GM23248 (cell line): Measurements from ENCODE around the gene ASXL2. TPM values are rescaled to one million over a fixed set of nuclear protein-coding genes. Genes with fewer than 3 reads are reported as not detected.
A peak's percentile ranks its signal among the peaks of the same experiment; 100 is the strongest.
"Not testable (repeated sequence)": the region's sequence is repeated elsewhere in the genome, so short reads cannot be mapped to it uniquely, and the experiment has no call there.

Source experiments
- DNase-seq: peaks from one replicate; pipeline ENCODE4 v3.0.0-alpha.2; 2015
- H2AFZ ChIP-seq: fragments of 200-600 bp; sonication (generic); 2 replicates; pipeline ENCODE4 v1.6.1; 2016; ENCODE audit warnings: antibody characterized with exemption
- H3F3A ChIP-seq: fragments of 200-600 bp; sonication (generic); 2 replicates; pipeline ENCODE4 v1.6.1; 2016; ENCODE audit warnings: mild to moderate bottlenecking, antibody characterized with exemption, mixed run types; ENCODE audit not compliant: insufficient read depth
- H3K27ac ChIP-seq: fragments of 200-600 bp; sonication (generic); 2 replicates; pipeline ENCODE4 v1.5.1; 2016; ENCODE audit warnings: mild to moderate bottlenecking
- H3K27me3 ChIP-seq: fragments of 200-600 bp; sonication (generic); replicated peaks from 2 replicates; pipeline ENCODE4 v1.6.1; 2016; ENCODE audit warnings: mild to moderate bottlenecking; ENCODE audit not compliant: insufficient read depth
- H3K36me3 ChIP-seq: fragments of 200-600 bp; sonication (generic); 2 replicates; pipeline ENCODE4 v1.6.1; 2016; ENCODE audit warnings: low read depth, mild to moderate bottlenecking
- H3K4me1 ChIP-seq: fragments of 200-600 bp; sonication (generic); 2 replicates; pipeline ENCODE4 v1.6.1; 2016; ENCODE audit warnings: mild to moderate bottlenecking; ENCODE audit not compliant: insufficient read depth
- H3K4me2 ChIP-seq: fragments of 200-600 bp; sonication (generic); one replicate; pipeline ENCODE4 v1.6.1; 2016; ENCODE audit warnings: mild to moderate bottlenecking; ENCODE audit not compliant: unreplicated experiment
- H3K4me3 ChIP-seq: fragments of 200-600 bp; sonication (generic); 2 replicates; pipeline ENCODE4 v1.5.1; 2016; ENCODE audit warnings: mild to moderate bottlenecking
- H3K79me2 ChIP-seq: fragments of 200-600 bp; sonication (generic); 2 replicates; pipeline ENCODE4 v1.6.1; 2016; ENCODE audit warnings: mild to moderate bottlenecking; ENCODE audit not compliant: insufficient read depth
- H3K9ac ChIP-seq: fragments of 200-600 bp; sonication (generic); 2 replicates; pipeline ENCODE4 v1.6.1; 2016; ENCODE audit warnings: mild to moderate bottlenecking
- H3K9me2 ChIP-seq: fragments of 200-600 bp; sonication (generic); 2 replicates; pipeline ENCODE4 v1.6.1; 2016; ENCODE audit warnings: mixed run types, mild to moderate bottlenecking, moderate library complexity; ENCODE audit not compliant: insufficient read depth
- H3K9me3 ChIP-seq: fragments of 200-600 bp; sonication (generic); one replicate; pipeline ENCODE4 v1.6.1; 2017; ENCODE audit warnings: low read depth
- H4K20me1 ChIP-seq: fragments of 200-600 bp; sonication (generic); 2 replicates; pipeline ENCODE4 v1.6.0; 2016; ENCODE audit not compliant: insufficient read depth
- EZH2 ChIP-seq: fragments of 200-600 bp; sonication (generic); IDR thresholded peaks from 2 replicates; pipeline ENCODE4 v1.6.1; 2018; ENCODE audit warnings: antibody characterized with exemption, mild to moderate bottlenecking; ENCODE audit not compliant: insufficient read depth, poor library complexity, severe bottlenecking
- EZH2phosphoT487 ChIP-seq: fragments of 200-600 bp; sonication (generic); IDR thresholded peaks from 2 replicates; pipeline ENCODE4 v1.6.1; 2018; ENCODE audit warnings: antibody characterized with exemption, moderate library complexity, mild to moderate bottlenecking, low read depth; ENCODE audit not compliant: insufficient read depth
- WGBS, 2 experiments: methylation state at CpG; one replicate each; pipeline ENCODE4 v1.1.6; 2015 to 2017; ENCODE audit warnings: low lambda C conversion rate in 2 of 2, low coverage in 1 of 2; ENCODE audit errors: missing lambda C conversion rate in 2 of 2; 5-methylcytosine and 5-hydroxymethylcytosine counted together
- in situ Hi-C: fragments of 300-500 bp; cut with MboI; formaldehyde crosslinking; loops from 2 replicates; pipeline ENCODE4 v1.15.0; 2020
- polyA plus RNA-seq: library from polyadenylated mRNA; unstranded; fragments of >200 nt; fragmentation: Nextera tagmentation; extraction: Ambion mirVana; gene quantifications from 2 replicates; pipeline ENCODE4 v1.2.1, GENCODE V29; 2016
- total RNA-seq: library from RNA; depleted of rRNA; stranded (reverse); fragments of >200 nt; shearing (Covaris generic); gene quantifications from 2 replicates; pipeline ENCODE4 v1.2.3, GENCODE V29; 2014

Gene ASXL2
- total and polyA plus RNA-seq, 2 experiments from 2014 or later, result 4.5 to 9.5 TPM

DNA sequence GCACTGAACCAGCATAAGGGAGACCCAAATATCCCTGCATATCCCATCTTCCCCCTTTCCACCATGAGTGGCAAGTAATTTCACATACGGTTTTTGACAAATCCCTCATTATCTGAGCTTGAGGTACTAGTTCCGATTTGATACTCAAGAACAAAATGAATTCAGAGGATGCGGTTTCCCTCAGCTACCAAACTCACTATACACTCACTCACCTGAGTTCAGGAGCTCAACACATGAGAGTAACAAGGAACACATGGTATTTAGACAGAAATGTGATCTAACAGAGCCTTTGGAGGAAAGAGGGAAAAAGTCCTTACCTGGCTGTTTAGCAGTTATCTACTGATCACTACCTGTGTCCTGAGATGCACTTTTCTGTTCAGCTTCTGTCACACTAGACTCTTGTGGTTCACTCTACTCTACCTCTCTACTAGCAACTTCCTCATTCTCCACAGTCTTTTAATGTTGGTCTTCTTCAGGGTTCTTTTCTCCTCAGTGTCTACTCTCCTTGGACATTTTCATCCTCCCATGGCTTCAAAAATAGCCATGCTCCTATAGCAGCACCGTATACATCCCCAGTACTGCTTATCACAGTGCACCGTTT is 25.1 kb downstream of the ASXL2 start:
- no peak overlapping the region for H3K4me2 ChIP-seq
- H3K79me2 ChIP-seq, result peaks cover 88% of the 10 kb centered on the region
- no peak overlapping the region for H3K27ac ChIP-seq
- H3K4me1 ChIP-seq, result peaks cover 13% of the 10 kb centered on the region
- H3F3A ChIP-seq, result peaks cover 26% of the 10 kb centered on the region
- no peak for DNase-seq
- H3K9me3 ChIP-seq, result no peaks in the 10 kb centered on the region
- H3K9ac ChIP-seq, result no peak overlapping the region
- H3K36me3 ChIP-seq, result no peaks in the 10 kb centered on the region
- no peaks in the 10 kb centered on the region for H3K27me3 ChIP-seq
- no peaks in the 10 kb centered on the region for H3K9me2 ChIP-seq
- no peak overlapping the region for H2AFZ ChIP-seq
- in situ Hi-C loops, result no loop called here
- H4K20me1 ChIP-seq, result peaks cover 9% of the 10 kb centered on the region; the same call in 1 of the 2 replicates
- no peak overlapping the region for H3K4me3 ChIP-seq
- 95 to 96% methylated on average over 5 of the region's 5 CpGs for WGBS, 2 experiments
- TF ChIP-seq EZH2 (no peak), EZH2phosphoT487 (no peak)

DNA sequence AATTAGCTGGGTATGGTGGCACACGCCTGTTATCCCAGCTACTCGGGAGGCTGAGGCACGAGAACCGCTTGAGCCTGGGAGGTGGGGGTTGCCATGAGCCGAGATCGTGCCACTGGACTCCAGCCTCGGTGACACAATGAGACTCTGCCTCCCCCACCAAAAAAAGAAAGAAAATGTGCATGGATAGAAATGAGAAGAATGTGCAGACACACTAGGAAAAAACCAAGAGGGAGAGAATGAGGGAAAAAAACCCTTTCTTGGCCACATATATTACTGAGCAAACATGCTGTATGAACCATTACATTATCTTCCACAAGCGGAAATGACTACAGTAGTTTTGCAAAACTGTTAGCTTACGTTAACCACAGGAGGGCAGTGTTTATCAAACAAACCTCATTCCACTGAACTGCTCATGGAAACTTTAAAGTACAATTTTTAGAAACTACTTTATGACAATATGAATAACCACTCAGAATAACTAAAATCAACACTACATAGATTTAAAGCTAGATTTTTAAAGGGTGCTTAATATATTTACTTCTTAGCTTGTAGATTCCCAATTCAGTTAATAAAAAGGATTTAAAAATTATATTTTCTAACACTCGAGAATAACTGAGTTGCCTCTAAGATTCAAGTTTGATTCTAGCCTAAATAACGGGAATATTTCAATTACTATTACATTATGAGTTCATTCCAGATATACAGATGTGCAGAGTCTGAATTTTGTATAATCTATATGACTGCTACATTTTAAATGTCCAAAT is 26.4 kb downstream of the ASXL2 start:
- H3K4me1 ChIP-seq, result peaks cover 13% of the 10 kb centered on the region
- peak overlapping the region; percentile 44 for H3K4me2 ChIP-seq
- 0 out of 2 replicates have a peak, but pooled peaks cover 9% of the 10 kb centered on the region for H4K20me1 ChIP-seq
- peak; percentile 92 for DNase-seq
- peak overlapping the region; percentile 45 for H3K9ac ChIP-seq
- peak overlapping the region; percentile 69 for H3K27ac ChIP-seq
- H3F3A ChIP-seq, result peaks cover 26% of the 10 kb centered on the region
- H3K36me3 ChIP-seq, result no peaks in the 10 kb centered on the region
- H3K4me3 ChIP-seq, result peak overlapping the region; percentile 26; the same call in 1 of the 2 replicates
- peaks cover 88% of the 10 kb centered on the region for H3K79me2 ChIP-seq
- peak overlapping the region; percentile 53 for H2AFZ ChIP-seq
- in situ Hi-C loops, result no loop called here
- no peaks in the 10 kb centered on the region for H3K9me3 ChIP-seq
- no peaks in the 10 kb centered on the region for H3K27me3 ChIP-seq
- no peak for TF ChIP-seq EZH2phosphoT487
- no peak for TF ChIP-seq EZH2
- 28 to 33% methylated on average over 11 of the region's 11 CpGs for WGBS, 2 experiments
- no peaks in the 10 kb centered on the region for H3K9me2 ChIP-seq

DNA sequence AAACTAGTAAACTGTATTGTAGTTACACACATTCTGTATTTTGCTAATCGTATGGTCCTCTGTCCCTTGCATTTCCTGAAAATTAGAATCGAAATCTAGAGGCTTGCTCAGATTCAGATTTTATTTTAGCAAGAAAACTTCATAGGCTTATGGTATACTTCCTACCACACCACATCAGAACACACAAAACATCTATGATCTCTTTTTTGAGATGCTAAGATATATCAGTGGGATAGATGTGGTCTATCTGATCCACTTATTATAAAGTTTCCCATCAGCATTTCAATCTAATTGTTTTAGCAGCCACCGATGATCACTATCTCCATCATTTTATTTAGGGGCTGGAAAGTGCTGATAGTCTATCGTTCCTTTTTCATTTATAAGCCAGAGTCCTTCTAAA is 27.9 kb downstream of the ASXL2 start:
- H3K4me2 ChIP-seq, H3K27me3 ChIP-seq, DNase-seq, H4K20me1 ChIP-seq, H3K9me3 ChIP-seq, H3K9ac ChIP-seq, in situ Hi-C loops, H3K27ac ChIP-seq, H3K36me3 ChIP-seq, H3K4me3 ChIP-seq, H2AFZ ChIP-seq, H3K9me2 ChIP-seq: not testable (repeated sequence)
- Histone ChIP-seq H3K4me1 (peaks cover 13% of the 10 kb centered on the region), H3K79me2 (peaks cover 91% of the 10 kb centered on the region), H3F3A (peaks cover 26% of the 10 kb centered on the region)
- WGBS, 2 experiments, result 41 to 50% methylated on average over 4 of the region's 4 CpGs

DNA sequence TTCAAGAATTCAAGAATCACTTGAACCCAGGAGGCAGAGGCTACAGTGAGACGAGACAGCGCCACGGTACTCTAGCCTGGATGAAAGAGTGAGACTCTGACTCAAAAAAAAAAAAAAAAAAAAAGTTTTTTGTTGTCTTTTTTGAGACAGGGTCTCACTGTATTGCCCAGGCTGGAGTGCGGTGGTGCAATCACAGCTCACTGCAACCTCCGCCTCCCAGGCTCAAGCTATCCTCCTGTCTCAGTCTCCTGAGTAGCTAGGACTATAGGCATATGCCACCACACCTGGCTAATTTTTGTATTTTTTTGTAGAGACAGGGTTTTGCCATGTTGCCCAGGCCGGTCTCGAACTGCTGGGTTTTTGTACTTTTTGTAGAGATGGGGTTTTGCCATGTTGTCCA is 28.9 kb downstream of the ASXL2 start:
- H3K27ac ChIP-seq, H3K9ac ChIP-seq, H3K9me2 ChIP-seq, H2AFZ ChIP-seq, DNase-seq, H3K27me3 ChIP-seq, H3K9me3 ChIP-seq, H4K20me1 ChIP-seq, H3K36me3 ChIP-seq, H3K4me3 ChIP-seq, in situ Hi-C loops, H3K4me2 ChIP-seq: not testable (repeated sequence)
- H3F3A ChIP-seq, result peaks cover 26% of the 10 kb centered on the region
- peaks cover 88% of the 10 kb centered on the region for H3K79me2 ChIP-seq
- peaks cover 13% of the 10 kb centered on the region for H3K4me1 ChIP-seq
- WGBS, 2 experiments, result 94% methylated on average over 7 of the region's 7 CpGs
